D721Med (cell line): ENCODE measurements around the gene SMYD1.
"Not testable (repeated sequence)": the region's sequence is repeated elsewhere in the genome, so short reads cannot be mapped to it uniquely, and the experiment has no call there.

Experiments used
- DNase-seq: peaks from one replicate; pipeline ENCODE4 v3.0.0; 2011; ENCODE audit warnings: low spot score; ENCODE audit not compliant: insufficient read length
- FAIRE-seq: peaks from 2 replicates; lab custom pipeline; 2011; peaks lifted over from hg19 to GRCh38; lab: Jason Lieb, UNC
- TF ChIP-seq, protein P1 (sequence below): IDR thresholded peaks from 2 replicates; pipeline ENCODE4 v1.5.1; 2012; ENCODE audit warnings: mild to moderate bottlenecking, control low read depth; ENCODE audit not compliant: insufficient read depth; ENCODE audit errors: missing control alignments

SMYD1 gene

DNA sequence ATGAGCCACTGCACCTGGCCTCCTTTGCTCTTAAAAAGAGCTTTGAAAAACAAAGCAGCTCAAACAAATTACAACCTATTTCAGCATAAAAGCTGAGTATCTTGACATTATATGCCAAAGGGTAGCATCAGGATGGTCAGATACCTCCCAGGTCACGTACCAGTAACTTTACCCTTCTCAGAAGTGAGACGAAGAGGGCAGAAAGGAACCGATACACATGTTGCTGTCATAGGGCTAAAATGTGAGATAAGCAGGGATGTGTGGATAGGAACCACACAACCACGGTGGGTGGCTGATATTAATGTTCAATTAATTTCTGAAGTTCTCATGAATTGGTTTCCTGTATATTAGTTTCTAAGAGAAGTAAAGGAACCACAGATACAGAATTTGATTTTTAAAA lies 38.7 kb upstream of the SMYD1 start:
- TF ChIP-seq, protein P1, sequence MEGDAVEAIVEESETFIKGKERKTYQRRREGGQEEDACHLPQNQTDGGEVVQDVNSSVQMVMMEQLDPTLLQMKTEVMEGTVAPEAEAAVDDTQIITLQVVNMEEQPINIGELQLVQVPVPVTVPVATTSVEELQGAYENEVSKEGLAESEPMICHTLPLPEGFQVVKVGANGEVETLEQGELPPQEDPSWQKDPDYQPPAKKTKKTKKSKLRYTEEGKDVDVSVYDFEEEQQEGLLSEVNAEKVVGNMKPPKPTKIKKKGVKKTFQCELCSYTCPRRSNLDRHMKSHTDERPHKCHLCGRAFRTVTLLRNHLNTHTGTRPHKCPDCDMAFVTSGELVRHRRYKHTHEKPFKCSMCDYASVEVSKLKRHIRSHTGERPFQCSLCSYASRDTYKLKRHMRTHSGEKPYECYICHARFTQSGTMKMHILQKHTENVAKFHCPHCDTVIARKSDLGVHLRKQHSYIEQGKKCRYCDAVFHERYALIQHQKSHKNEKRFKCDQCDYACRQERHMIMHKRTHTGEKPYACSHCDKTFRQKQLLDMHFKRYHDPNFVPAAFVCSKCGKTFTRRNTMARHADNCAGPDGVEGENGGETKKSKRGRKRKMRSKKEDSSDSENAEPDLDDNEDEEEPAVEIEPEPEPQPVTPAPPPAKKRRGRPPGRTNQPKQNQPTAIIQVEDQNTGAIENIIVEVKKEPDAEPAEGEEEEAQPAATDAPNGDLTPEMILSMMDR, result no peak
- DNase-seq, result no peak
- FAIRE-seq, result no peak

DNA sequence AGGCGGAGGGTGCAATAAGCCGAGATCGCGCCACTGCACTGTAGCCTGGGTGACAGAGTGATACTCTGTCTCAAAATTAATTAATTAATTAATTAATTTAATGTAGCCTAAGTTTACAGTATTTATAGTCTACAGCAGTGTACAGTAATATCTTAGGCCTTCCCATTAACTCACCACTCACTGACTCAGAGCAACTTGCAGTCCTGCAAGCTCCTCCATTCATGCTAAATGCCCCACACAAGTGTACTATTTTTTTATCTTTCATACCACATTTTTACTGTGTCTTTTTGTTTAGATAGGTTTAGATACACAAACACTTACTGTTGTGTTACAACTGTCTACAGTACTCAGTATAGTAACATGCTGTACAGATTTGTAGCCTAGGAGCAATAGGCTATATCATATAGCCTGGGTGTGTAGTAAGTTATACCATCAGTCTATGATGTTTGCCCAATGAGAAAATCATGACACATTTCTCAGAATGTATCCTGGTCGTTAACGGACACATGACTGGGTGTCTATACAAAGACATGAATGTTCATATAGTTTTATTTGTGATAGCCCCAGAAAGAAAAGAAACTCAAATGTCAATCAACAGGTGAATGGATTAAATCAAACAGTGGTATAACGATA lies 35.4 kb upstream of the SMYD1 start:
- TF ChIP-seq, protein P1, result no peak
- DNase-seq (no peak), FAIRE-seq (no peak)

DNA sequence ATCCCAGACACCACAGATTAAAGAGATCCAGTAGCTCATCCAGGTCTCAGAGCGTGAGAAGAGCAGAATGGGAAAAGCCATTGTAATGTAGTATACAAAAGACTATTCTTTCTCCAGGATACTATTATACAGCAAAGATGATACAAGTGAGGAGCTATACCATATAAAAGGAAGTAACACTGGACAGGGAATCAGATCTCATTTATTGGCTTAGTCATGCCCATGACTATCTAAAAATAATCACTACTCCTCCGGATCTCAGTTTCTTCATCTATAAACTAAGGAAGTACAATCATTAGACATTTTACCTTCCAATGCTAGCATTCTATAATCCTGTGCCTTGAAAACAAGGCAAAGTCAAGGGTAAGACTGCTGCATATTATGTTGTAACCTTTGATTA lies 31.4 kb upstream of the SMYD1 start:
- TF ChIP-seq, protein P1, result no peak
- no peak for DNase-seq
- FAIRE-seq, result no peak

DNA sequence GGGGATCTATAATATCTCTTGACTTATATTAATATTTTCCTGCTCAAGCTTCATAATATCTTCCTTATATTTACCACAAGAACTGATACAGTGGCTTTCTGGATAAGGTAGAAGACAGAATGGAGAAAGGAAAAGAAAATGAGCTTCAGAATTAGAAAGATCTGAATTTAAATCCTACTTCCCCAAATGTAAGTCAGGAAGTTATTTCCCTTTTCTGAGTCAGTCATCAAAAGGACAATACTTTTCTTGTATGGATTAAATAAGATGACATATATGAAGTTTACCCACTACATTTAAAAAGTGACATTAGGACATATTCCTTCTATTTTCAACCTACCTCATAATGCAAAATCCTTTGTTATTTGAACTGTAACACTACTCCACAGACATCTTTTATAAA lies 31.0 kb upstream of the SMYD1 start:
- DNase-seq (no peak), FAIRE-seq (no peak)
- TF ChIP-seq, protein P1, result no peak

DNA sequence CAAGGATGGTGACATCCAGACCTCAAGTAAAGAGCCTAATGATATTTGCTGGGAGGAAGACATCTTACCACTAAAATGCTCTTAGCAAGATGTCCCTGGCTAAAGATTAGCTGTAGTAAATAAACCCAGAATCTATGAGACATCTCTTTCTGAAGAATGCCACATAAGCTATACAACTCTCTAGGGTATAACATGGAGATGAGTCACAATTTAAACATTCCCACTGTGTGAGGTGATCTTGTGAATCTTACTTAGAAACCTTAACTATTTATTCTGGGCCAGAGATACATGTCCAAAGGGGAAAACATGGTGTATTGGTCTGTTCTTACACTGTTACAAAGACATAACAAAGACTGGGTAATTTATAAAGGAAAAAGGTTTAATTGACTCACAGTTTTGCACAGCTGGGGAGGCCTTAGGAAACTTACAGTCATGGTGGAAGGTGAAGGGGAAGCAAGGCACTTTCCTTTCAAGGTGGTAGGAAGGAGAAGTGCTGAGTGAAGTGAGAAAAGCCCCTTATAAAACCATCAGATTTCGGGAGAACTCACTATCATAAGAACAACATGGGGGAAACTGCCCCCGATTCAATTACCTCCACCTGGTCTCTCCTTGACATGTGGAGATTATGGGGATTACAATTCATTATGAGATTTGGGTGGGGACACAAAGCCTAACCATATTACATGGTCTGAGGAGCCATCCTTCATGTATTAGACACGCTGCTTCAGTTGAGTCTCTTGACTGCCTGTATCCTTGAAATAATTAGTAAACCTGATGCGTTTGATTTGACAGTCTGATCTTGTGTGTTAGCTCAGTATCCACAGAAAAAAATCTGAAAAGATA lies 29.1 kb upstream of the SMYD1 start:
- no peak for DNase-seq
- TF ChIP-seq, protein P1, result no peak
- no peak for FAIRE-seq

DNA sequence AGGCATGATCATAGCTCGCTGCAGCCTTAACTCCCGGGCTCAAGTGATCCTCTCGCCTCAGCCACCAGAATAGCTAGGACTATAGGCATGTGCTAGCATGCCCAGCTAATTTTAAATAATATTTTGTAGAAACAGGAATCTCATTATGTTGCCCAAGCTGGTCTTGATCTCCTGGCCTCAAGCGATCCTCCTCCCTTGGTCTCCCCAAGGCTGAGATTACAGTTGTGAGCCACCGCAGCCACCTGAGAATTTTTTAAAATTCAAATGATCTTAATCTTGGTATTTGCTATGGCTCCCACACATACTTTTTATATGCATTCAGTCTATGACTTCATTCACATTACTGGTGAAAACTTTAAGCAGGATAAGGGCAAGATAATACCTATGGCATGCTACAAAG lies 25.1 kb upstream of the SMYD1 start:
- FAIRE-seq (no peak), DNase-seq (no peak)
- TF ChIP-seq, protein P1, result no peak

DNA sequence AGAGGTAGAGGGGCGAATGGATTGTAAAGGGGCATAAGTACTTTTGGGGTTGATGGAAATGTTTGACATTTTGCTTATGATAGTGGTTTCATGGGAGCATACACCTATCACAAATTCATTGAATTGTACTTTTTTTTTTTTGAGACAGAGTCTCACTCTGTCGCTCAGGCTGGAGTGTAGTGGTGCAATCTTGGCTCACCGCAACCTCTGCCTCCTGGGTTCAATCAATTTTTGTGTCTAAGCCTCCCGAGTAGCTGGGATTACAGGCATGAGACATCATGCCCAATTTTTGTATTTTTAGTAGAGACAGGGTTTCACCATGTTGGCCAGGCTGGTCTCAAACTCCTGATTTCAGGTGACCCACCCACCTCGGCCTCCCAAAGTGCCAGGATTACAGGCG lies 22.1 kb upstream of the SMYD1 start:
- not testable (repeated sequence) for DNase-seq, FAIRE-seq
